NCI-H774 (cell line): Measurements from ENCODE around the gene FN3K.

Source experiments
- DNase-seq: peaks from one replicate; lab custom pipeline; 2025; lab: John Stamatoyannopoulos, UW

FN3K gene

GRCh38 chr17:82795615-82796014 lies 60.2 kb downstream of the FN3K start:
- no peak for DNase-seq

GRCh38 chr17:82797061-82797460 lies 61.6 kb downstream of the FN3K start:
- DNase-seq = no peak

GRCh38 chr17:82798752-82799151 lies 63.3 kb downstream of the FN3K start:
- DNase-seq = no peak

GRCh38 chr17:82799591-82799990 lies 64.2 kb downstream of the FN3K start:
- no peak for DNase-seq
